IMR-90 (cell line): ENCODE data around the gene TMEM145. TPM values are rescaled to one million over a fixed set of nuclear protein-coding genes. Genes with fewer than 3 reads are reported as not detected.

Experiments used
- ATAC-seq: fragments of 200-7000 bp; cut with Tn5 transposase; 2 replicates; pipeline ENCODE4 v1.9.1; 2020; ENCODE audit warnings: low read depth, mild to moderate bottlenecking, moderate library complexity
- BruUV-seq: library from RNA; stranded (reverse); fragments of 400-500 nt; replicated peaks from 2 replicates; lab custom pipeline; 2021; lab: Mats Ljungman, UMichigan
- CTCF ChIA-PET: fragments of 300-600 bp; formaldehyde crosslinking; extraction: SDS; loops from one replicate; lab custom pipeline; 2021; ENCODE audit warnings: antibody characterized with exemption; lab: Yijun Ruan, JAX
- POLR2A ChIA-PET: fragments of 300-600 bp; sonication (Branson Sonifier 250); formaldehyde crosslinking; loops from one replicate; lab custom pipeline; 2022; ENCODE audit warnings: antibody characterized with exemption; ENCODE audit not compliant: unreplicated experiment; lab: Charles Lee
- DNase-seq: peaks from one replicate; pipeline ENCODE4 v3.0.0; 2013
- H2AFZ ChIP-seq: replicated peaks from 2 replicates; pipeline ENCODE3; 2013; ENCODE audit warnings: low read length, mild to moderate bottlenecking; ENCODE audit not compliant: poor library complexity
- H2AK5ac ChIP-seq: 2 replicates; pipeline ENCODE4 v1.6.1; 2013; ENCODE audit warnings: low read depth, low read length, inconsistent platforms
- H2AK9ac ChIP-seq: replicated peaks from 2 replicates; pipeline ENCODE3; 2013; ENCODE audit warnings: mild to moderate bottlenecking, low read depth, low read length, moderate library complexity; ENCODE audit not compliant: poor library complexity
- H2BK120ac ChIP-seq: 2 replicates; pipeline ENCODE4 v1.6.1; 2013; ENCODE audit warnings: low read depth, low read length, inconsistent platforms
- H2BK15ac ChIP-seq: 3 replicates; pipeline ENCODE4 v1.6.1; 2013; ENCODE audit warnings: low read depth, low read length, inconsistent platforms
- H2BK20ac ChIP-seq: 2 replicates; pipeline ENCODE4 v1.6.1; 2013; ENCODE audit warnings: low read depth, mild to moderate bottlenecking, inconsistent platforms, low read length, moderate library complexity
- H2BK5ac ChIP-seq: 2 replicates; pipeline ENCODE4 v1.6.1; 2013; ENCODE audit warnings: mild to moderate bottlenecking, low read depth, low read length, inconsistent platforms; ENCODE audit not compliant: poor library complexity, severe bottlenecking
- H3K14ac ChIP-seq: replicated peaks from 2 replicates; pipeline ENCODE4 v1.6.1; 2013; ENCODE audit warnings: low read depth, low read length, inconsistent platforms
- H3K18ac ChIP-seq: 2 replicates; pipeline ENCODE4 v1.6.1; 2013; ENCODE audit warnings: low read depth, low read length, control low read depth
- H3K23ac ChIP-seq: 2 replicates; pipeline ENCODE4 v1.6.1; 2013; ENCODE audit warnings: low read depth, low read length, inconsistent platforms
- H3K27ac ChIP-seq: 2 replicates; pipeline ENCODE4 v1.5.1; 2013; ENCODE audit warnings: mild to moderate bottlenecking, control low read depth, low read length; ENCODE audit not compliant: insufficient read depth
- H3K27me3 ChIP-seq: 2 replicates; pipeline ENCODE4 v1.6.1; 2013; ENCODE audit warnings: low read length; ENCODE audit not compliant: control insufficient read depth, insufficient read depth
- H3K36me3 ChIP-seq: 2 replicates; pipeline ENCODE4 v1.6.1; 2013; ENCODE audit warnings: low read length, mixed read lengths; ENCODE audit not compliant: control insufficient read depth, insufficient read depth
- H3K4ac ChIP-seq: 2 replicates; pipeline ENCODE4 v1.6.1; 2013; ENCODE audit warnings: low read depth, low read length, inconsistent platforms
- H3K4me1 ChIP-seq: 2 replicates; pipeline ENCODE4 v1.6.1; 2013; ENCODE audit warnings: low read length, mixed read lengths; ENCODE audit not compliant: control insufficient read depth, insufficient read depth
- H3K4me2 ChIP-seq: 2 replicates; pipeline ENCODE4 v1.6.1; 2013; ENCODE audit warnings: low read depth, mild to moderate bottlenecking, control low read depth, low read length, moderate library complexity
- H3K4me3 ChIP-seq: 2 replicates; pipeline ENCODE4 v1.5.1; 2013; ENCODE audit warnings: low read depth, mild to moderate bottlenecking, control low read depth, low read length, moderate library complexity; ENCODE audit not compliant: insufficient read depth
- H3K56ac ChIP-seq: 2 replicates; pipeline ENCODE4 v1.6.1; 2013; ENCODE audit warnings: low read length, inconsistent platforms; ENCODE audit not compliant: insufficient read depth; ENCODE audit errors: extremely low read depth
- H3K79me1 ChIP-seq, 2 experiments: 2 replicates each; pipeline ENCODE4 v1.6.1; 2013; ENCODE audit warnings: low read length in 2 of 2, inconsistent platforms in 1 of 2, low read depth in 1 of 2
- H3K9ac ChIP-seq: 2 replicates; pipeline ENCODE4 v1.6.1; 2013; ENCODE audit warnings: low read depth, low read length, control low read depth
- H3K9me1 ChIP-seq: 2 replicates; pipeline ENCODE4 v1.6.1; 2013; ENCODE audit warnings: low read length, inconsistent platforms; ENCODE audit not compliant: insufficient read depth
- H3K9me3 ChIP-seq: 2 replicates; pipeline ENCODE4 v1.6.1; 2013; ENCODE audit warnings: low read length; ENCODE audit not compliant: control insufficient read depth, insufficient read depth
- H4K20me1 ChIP-seq: 2 replicates; pipeline ENCODE4 v1.6.1; 2013; ENCODE audit warnings: low read length, inconsistent platforms; ENCODE audit not compliant: insufficient read depth
- H4K5ac ChIP-seq: 2 replicates; pipeline ENCODE4 v1.6.1; 2013; ENCODE audit warnings: mild to moderate bottlenecking, low read depth, low read length, control low read depth
- H4K8ac ChIP-seq, 2 experiments: 2 replicates each; pipeline ENCODE4 v1.6.1; 2013; ENCODE audit warnings: low read depth in 2 of 2, low read length in 2 of 2, control low read depth in 1 of 2, inconsistent platforms in 1 of 2
- H4K91ac ChIP-seq: 2 replicates; pipeline ENCODE4 v1.6.1; 2013; ENCODE audit warnings: low read depth, low read length, inconsistent platforms; ENCODE audit not compliant: insufficient read depth
- RAD21 ChIP-seq: IDR thresholded peaks from 2 replicates; pipeline ENCODE4 v1.6.1; 2012; ENCODE audit warnings: low read length, improper control_type of control experiment
- WGBS, 2 experiments: methylation state at CpG; one replicate each; pipeline versions ENCODE4 v1.1.5 to v1.1.7; 2013; ENCODE audit warnings: missing lambda C conversion rate in 2 of 2; ENCODE audit not compliant: insufficient read length in 1 of 2; ENCODE audit errors: extremely low coverage in 2 of 2; 5-methylcytosine and 5-hydroxymethylcytosine counted together
- dilution Hi-C: fragments of 300-500 bp; cut with HindIII; formaldehyde crosslinking; loops from one replicate; pipeline ENCODE4 v1.14.3; 2018; ENCODE audit warnings: low sequenced_read_pairs; ENCODE audit not compliant: unreplicated experiment
- in situ Hi-C: fragments of 300-500 bp; cut with MboI; formaldehyde crosslinking; loops from 3 replicates; pipeline ENCODE4 v1.14.3; 2019; ENCODE audit warnings: low sequenced_read_pairs, inconsistent platforms, mixed read lengths
- intact Hi-C: fragments of 100-400 bp; cut with micrococcal nuclease; formaldehyde crosslinking; loops from 2 replicates; pipeline ENCODE4 v1.10.0; 2022
- polyA plus RNA-seq, 3 experiments: library from polyadenylated mRNA; depleted of rRNA; stranded (reverse); fragments of >200 nt; gene quantifications; 2 replicates each; pipeline ENCODE4 v1.2.3, GENCODE V29; 2012; ENCODE audit warnings: low replicate concordance in 1 of 3
- total RNA-seq: library from RNA; depleted of rRNA; stranded (reverse); fragments of >200 nt; gene quantifications from 2 replicates; pipeline ENCODE4 v1.2.3, GENCODE V29; 2012

TMEM145 gene
- total and polyA plus RNA-seq, 2 of the 4 experiments (the other 2 are of a cell fraction): under 0.01 to 0.41 TPM

- no peak overlapping the region for H3K14ac ChIP-seq
- H4K5ac ChIP-seq: no peak overlapping the region
- H3K36me3 ChIP-seq: peaks cover 29% of the 10 kb centered on the region
- POLR2A ChIA-PET: no interaction called here
- no peak for DNase-seq
- peaks cover 34% of the 10 kb centered on the region; the same call in 1 of the 2 replicates for H4K20me1 ChIP-seq
- H3K79me1 ChIP-seq: peaks cover 41 to 79% of the 10 kb centered on the region in 2 experiments
- no peak overlapping the region for H3K56ac ChIP-seq
- no peak overlapping the region for H2BK20ac ChIP-seq
- H2AK9ac ChIP-seq: peak overlapping the region; percentile 52
- no peak for TF ChIP-seq RAD21
- H3K23ac ChIP-seq: no peak overlapping the region
- H2BK120ac ChIP-seq: no peak overlapping the region
- H3K27me3 ChIP-seq: no peaks in the 10 kb centered on the region
- H3K9me3 ChIP-seq: no peaks in the 10 kb centered on the region
- peaks cover 8% of the 10 kb centered on the region; the same call in 1 of the 2 replicates for H3K9me1 ChIP-seq
- H3K18ac ChIP-seq: no peak overlapping the region
- H3K4me1 ChIP-seq: peaks cover 30% of the 10 kb centered on the region
- dilution Hi-C loops (no loop called here), in situ Hi-C loops (no loop called here), intact Hi-C loops (no loop called here)
- H3K4me3 ChIP-seq: no peak overlapping the region
- H4K91ac ChIP-seq: no peak overlapping the region
- H2BK5ac ChIP-seq: no peak overlapping the region
- H3K4me2 ChIP-seq: no peak overlapping the region
- no CpG with 5 or more reads among the region's 7 CpGs for WGBS, 2 experiments
- no TSS peak for BruUV-seq
- H3K27ac ChIP-seq: no peak overlapping the region
- ATAC-seq: no peak
- H2AK5ac ChIP-seq: no peak overlapping the region
- H3K4ac ChIP-seq: no peak overlapping the region
- no peak overlapping the region for H2BK15ac ChIP-seq
- no peak overlapping the region for H2AFZ ChIP-seq
- CTCF ChIA-PET: no interaction called here
- no peak overlapping the region for H3K9ac ChIP-seq
- H4K8ac ChIP-seq: no peak overlapping the region
Measured at GRCh38 chr19:42275103-42275502, 38.0 kb upstream of the TMEM145 start.
